GM12875 (cell line): ENCODE data around the gene TTYH1.

ENCODE experiments used
- H3K4me3 ChIP-seq: one replicate; pipeline ENCODE4 v1.5.1; 2011; ENCODE audit warnings: low read depth, low read length, control low read depth
- CTCF ChIP-seq: IDR thresholded peaks from 2 replicates; pipeline ENCODE4 v1.5.1; 2011; ENCODE audit warnings: low read depth, mild to moderate bottlenecking, control low read depth, inconsistent platforms, low read length, moderate library complexity, borderline replicate concordance; ENCODE audit not compliant: insufficient read depth

The TTYH1 gene

DNA sequence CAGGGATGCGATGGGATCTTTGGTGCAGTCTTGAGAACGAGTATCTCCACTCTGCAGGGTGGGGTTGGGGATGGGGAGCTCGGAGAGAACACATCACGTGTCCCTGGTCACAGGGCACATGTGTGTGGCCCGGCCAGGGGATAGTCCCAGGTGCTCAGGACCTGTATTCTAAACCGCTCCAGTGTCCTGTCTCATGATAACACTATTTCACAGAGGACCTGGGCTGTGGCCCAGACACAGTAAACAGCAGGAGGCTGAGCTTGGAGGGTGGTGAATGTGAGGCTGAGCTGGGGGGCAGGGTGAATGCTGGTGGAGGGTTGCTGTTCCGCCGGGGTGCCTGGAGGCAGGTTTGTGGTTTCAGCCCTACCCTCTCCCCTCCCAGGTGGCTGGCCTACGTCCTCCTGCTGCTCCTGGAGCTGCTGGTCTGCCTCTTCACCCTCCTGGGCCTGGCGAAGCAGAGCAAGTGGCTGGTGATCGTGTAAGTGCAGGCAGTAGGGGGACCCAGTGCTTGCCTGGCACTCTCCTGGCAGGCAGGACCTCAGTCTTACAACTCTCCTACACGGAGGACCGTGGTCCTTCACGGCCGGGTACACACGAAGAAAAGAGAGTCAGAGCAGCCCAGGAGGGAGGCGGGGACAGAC lies 11.1 kb downstream of the TTYH1 start:
- no peak overlapping the region for H3K4me3 ChIP-seq
- TF ChIP-seq CTCF, result no peak

- H3K4me3 ChIP-seq, result no peak overlapping the region
- no peak for TF ChIP-seq CTCF
Observed at GRCh38 chr19:54427586-54427985, 12.3 kb downstream of the TTYH1 start.

GRCh38 chr19:54428323-54429175 lies 13.3 kb downstream of the TTYH1 start:
- TF ChIP-seq CTCF, result no peak
- H3K4me3 ChIP-seq, result no peak overlapping the region

- no peak for TF ChIP-seq CTCF
- H3K4me3 ChIP-seq, result no peak overlapping the region
Observed at GRCh38 chr19:54429176-54429495, 13.9 kb downstream of the TTYH1 start.

DNA sequence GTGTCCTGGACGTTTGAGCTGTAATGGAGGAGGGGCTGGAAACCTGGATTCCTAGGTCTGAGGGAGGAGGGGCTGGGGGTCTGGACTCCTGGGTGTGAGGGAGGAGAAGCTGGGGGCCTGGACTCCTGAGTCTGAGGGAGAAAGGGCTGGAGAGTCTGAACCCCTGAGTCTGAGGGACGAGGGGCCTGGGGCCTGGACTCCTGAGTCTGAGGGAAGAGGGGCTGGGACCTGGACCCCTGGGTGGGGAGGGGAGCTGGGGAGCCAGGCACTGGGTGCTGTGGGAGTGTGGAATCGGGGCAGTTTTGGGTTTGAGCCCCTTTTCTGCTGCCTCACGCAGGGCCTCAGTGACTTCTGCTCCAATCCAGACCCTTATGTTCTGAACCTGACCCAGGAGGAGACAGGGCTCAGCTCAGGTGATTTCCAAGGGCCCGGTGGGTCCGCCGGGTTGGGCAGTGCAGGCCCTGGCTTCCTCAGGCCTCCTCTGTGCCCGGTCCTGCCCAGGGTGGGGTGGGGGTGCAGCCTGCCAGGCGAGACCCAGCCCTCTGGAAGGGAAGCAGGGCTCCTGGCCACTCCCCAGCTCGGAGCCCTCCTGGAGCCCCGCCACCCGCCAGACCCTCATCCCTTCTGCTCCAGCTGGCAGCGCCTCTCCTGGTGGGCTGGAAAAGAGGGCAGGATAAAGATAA lies 14.4 kb downstream of the TTYH1 start:
- H3K4me3 ChIP-seq, result no peak overlapping the region
- no peak for TF ChIP-seq CTCF

- H3K4me3 ChIP-seq, result no peak overlapping the region
- TF ChIP-seq CTCF, result 0 out of 2 replicates have a peak, but pooled peaks have one; percentile 10
Observed at GRCh38 chr19:54430306-54431254, 15.3 kb downstream of the TTYH1 start.
